GM04503 (cell line): ENCODE data around the gene TCP11L2.
A peak's percentile ranks its signal among the peaks of the same experiment; 100 is the strongest.
"Not testable (repeated sequence)": the region's sequence is repeated elsewhere in the genome, so short reads cannot be mapped to it uniquely, and the experiment has no call there.

Experiments used
- DNase-seq: peaks from one replicate; pipeline ENCODE4 v3.0.0-alpha.2; 2012; ENCODE audit warnings: low read depth

TCP11L2 gene

GRCh38 chr12:106284358-106285105 is 18.0 kb upstream of the TCP11L2 start:
- DNase-seq: no peak

DNA sequence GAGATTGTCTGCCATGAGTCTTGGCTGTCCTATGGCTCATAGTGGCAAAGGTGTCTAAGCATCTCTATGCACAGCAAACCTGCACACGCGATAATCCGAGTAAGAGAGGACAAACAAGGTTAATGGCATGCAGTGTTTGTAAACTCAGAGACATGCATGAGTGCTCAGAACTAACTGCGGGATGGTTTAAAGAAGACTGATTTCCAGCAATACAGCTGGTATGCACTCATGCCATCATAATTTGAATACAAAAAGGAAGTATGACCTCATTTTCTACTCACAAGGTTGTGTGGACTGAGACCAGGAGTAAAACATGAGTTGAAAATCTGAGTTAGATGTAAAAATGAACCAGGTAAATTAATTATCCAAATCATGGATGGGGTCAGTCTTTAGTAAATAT is 16.6 kb upstream of the TCP11L2 start:
- no peak for DNase-seq

DNA sequence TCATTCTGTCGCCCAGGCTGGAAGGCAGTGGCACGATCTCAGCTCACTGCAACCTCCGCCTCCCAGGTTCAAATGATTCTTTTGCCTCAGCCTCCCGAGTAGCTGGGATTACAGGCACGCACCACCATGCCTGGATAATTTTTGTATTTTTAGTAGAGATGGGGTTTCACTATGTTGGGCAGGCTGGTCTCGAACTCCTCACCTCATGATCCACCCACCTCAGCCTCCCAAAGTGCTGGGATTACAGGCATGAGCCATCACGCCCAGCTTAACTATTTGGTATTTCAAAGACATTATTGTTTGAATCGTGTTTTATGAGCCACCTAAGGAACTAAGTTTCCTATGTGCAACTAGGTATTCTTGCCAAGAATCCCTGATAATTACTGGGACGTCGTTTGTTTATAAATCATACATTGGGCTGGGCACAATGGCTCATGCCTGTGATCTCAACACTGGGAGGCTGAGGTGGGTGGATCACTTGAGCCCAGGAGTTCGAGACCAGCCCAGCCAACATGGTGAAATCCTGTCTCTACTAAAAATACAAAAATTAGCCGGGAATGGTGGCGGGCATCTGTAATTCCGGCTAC is 15.9 kb upstream of the TCP11L2 start:
- not testable (repeated sequence) for DNase-seq

DNA sequence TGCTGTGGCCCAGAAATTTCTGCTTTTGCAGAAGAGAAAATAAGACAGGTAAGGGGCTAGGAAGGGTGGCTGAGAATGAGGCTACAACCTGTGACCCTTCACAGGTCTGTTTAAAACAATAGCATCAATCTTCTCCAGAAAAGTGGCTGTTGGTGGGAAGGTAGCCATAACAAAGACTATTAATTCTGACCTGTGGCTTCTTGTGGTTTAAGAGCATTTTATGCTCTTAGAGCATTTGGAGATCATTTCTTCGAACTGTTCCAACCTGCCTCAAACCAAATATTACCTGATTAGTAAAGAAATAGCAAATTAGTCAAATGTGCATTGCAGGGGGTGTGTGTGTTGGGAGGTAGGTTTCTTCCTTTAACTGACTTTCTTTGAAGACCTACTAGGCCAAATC is 15.2 kb upstream of the TCP11L2 start:
- no peak for DNase-seq

DNA sequence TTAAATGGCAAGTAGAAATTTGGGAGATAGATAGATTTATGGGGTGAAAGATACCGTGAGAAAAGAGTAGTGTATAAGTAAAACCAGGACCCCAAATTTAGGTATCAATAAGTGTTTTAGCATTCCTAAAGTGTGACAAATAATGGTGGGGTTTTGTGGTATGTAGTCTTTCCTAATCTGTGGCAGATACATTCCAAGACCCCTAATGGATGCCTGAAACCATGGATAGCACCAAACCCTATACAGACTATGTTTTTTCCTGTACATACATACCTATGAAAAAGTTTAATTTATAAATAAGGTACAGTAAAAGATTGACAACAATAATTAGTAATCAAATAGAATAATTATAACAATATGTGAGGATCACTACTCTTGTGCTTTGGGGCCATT is 14.4 kb upstream of the TCP11L2 start:
- no peak for DNase-seq

- DNase-seq: peak; percentile 76
These were observed 13.9 kb upstream of the TCP11L2 start for GRCh38 chr12:106288494-106289195.

GRCh38 chr12:106289196-106289681 is 13.3 kb upstream of the TCP11L2 start:
- no peak for DNase-seq

DNA sequence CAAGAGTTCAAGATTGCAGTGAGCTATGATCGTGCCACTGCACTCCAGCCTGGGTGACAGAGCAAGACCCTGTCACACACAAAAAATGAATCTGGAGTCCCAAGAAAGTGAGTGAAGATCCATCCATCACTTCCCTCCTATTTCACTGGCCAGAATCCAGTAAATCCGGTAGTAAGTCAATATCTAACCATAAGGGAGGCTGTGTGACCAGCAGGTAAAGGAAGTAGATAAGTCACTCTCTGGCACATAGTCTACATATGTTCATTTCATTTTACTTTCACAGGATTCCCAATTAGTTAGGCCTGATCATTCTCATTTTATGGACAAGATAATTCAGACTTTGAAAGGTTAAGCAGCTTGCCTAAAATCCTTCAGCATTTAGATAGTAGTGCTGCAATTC is 11.9 kb upstream of the TCP11L2 start:
- no peak for DNase-seq

GRCh38 chr12:106291342-106291741 is 11.2 kb upstream of the TCP11L2 start:
- DNase-seq: no peak

DNA sequence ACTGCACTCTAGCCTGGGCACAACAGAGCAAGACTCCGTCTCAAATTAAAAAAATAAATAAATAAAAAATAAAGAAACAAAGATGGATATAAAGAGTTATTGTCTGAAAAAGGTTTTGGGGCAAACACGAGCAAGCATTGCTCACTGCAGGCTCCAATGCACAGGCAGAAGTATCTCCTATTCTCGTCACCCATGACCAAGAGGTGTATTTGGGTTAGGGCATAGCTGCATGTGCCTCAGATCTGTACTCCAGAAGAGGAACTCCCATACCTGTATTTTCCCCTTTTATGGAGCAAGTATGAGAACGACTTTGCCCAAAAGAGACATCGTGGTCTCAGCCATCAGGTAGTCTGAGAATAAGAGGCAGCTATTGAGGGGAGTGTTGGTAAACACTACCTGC is 10.2 kb upstream of the TCP11L2 start:
- DNase-seq: no peak

- DNase-seq: peak; percentile 76
These were observed 6.2 kb upstream of the TCP11L2 start for GRCh38 chr12:106296179-106296877.

DNA sequence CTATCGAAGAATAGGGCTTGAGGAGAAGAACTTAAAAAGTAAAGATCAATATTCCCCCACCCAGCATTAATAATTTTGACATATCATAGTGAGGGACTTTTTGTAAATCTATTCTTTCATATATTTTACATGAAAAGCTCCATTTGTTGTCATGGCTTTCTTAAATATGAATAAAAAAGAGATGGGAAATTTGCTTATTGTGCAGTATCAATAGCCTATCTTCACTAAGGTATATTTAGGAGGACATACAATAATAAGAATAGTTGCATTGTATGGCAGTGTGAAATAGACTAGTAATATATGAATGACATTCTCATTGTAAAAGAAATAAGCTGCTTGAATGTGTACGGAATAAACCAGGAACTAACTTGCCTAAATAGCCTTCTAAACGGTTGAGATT is 5.5 kb upstream of the TCP11L2 start:
- no peak for DNase-seq

GRCh38 chr12:106297681-106298080 is 4.9 kb upstream of the TCP11L2 start:
- no peak for DNase-seq

- DNase-seq: peak; percentile 52
These were observed 3.2 kb upstream of the TCP11L2 start for GRCh38 chr12:106299202-106299774.

GRCh38 chr12:106300761-106301160 is 1.8 kb upstream of the TCP11L2 start:
- no peak for DNase-seq

- DNase-seq: peak; percentile 73
These were observed 1.3 kb upstream of the TCP11L2 start for GRCh38 chr12:106301241-106301610.

- no peak for DNase-seq
These were observed 767 bp upstream of the TCP11L2 start for GRCh38 chr12:106301611-106302321.

DNA sequence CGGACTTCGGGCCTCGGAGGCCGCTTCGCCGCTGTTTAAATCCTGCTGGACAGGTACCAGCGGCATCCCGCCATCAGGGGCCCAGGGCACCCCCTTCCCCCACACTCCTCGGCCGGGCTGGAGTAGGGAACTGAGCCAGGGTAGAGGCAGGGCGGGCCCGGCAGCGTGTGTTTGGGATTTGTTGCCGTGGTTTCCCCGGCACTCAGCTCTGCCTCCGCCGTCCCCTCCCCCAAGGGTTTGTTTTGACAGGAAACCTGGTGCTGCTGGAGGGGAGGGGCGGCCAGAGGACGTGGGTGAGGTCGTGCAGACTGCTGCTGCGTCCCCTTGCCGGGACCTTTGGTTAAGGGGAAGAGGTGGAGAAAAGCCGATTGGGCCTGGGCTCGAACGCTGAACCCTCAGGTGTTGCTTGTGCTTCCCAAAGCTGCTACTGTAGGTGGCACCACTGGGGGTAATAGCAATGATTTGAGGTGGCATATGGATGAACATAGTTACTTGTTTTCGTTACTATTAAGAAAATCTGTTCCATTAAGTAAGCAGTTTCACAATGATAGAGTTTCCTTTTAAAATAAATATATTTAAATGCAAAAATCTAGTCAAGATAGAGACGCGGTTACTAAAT is 778 bp downstream of the TCP11L2 start:
- no peak for DNase-seq

GRCh38 chr12:106304001-106304421 is 1.5 kb downstream of the TCP11L2 start:
- DNase-seq: no peak

DNA sequence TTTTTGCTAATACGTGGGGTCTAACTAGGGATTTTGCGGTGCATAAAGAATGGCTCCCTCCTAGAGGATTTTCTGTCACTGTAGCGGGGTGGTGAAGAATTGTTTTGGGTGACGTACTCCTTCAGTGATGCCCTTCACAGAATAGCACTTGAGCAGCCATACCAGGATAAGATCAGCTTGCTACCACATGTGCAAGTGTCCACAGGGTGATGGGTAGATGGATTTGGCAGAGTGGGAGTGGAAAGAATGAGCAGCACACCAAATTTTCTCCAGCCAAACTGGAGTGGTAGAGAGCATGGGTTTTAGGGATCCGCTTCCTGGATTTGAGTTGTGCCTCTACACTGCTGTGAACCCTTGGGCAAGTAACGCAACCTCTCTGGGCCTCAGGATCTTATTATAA is 2.3 kb downstream of the TCP11L2 start:
- no peak for DNase-seq

DNA sequence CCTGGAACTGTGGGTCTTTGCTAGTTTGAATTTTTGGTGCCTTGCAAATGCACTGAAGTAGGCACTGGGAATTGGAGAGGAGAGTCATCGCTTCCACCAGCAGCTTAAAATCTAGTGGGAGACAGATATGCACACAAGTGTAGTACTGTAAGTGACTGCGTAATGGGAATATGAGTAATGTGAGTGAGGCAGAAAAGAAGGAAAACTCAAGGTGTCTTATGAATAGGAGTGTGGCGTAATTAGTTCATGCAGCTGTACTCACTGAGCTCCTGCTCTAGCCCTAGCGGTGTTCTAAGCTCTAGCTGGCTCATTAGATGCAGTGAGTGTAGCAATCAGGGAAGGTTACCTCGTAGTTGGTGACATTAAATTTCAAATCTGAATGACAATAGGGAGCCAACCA is 2.8 kb downstream of the TCP11L2 start:
- no peak for DNase-seq
